Activated effector memory CD4-positive, alpha-beta T cell treated with Interleukin-2 at 50 U/mL for 16 hours (primary cell): ENCODE results near the gene IL15.
"Not testable (repeated sequence)": the region's sequence is repeated elsewhere in the genome, so short reads cannot be mapped to it uniquely, and the experiment has no call there.

Source experiments
- DNase-seq: peaks from one replicate; pipeline ENCODE4 v3.0.0-alpha.2; 2020

Gene IL15

DNA sequence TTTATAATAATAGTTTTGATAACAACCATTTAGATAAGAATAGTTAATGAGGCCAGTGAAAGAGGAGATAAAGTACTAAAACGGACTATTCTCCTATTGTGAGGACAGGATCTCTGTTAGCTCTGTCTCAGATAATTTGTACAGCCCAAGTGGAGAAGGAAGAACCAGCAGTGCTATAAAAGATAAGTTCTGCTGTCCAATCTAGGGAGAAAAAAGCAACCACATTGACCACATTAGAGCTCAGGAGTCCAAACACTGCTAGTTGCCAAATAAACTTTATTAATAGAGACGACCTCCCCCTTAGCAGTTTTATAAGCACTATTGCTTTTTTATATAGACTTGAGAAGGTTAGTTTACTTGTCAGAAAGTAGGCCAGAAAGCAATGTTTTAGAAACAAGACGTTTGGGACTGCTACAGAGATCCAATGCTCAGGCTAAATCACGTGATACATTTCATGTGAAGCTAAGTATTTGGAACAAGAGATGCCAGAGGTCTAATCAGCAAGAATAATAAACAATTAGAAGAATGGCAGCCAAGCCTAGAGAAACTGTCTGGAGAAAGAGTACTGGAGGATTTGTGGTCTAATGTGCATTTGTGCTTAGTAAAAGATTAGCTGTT is 15.9 kb downstream of the IL15 start:
- no peak for DNase-seq

DNA sequence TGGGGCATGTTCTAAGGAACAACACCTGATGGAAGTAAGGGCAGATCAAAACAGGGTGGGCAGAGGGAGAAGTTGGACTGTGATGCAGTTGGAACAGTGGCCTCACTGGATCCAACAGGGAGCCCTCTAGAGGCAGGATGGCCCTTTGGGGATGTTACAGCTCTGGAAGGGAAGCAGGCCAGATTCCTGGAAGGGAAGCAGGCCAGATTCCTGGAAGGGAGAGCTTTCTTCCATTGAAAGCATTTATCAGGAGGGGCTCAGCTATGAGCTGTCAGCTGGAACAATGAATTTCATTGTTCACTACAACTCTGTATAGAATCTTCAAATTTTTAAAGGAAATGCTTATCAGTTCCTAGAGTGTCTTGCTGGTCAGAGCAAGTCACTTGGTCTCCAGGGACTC is 17.7 kb downstream of the IL15 start:
- DNase-seq: no peak

- no peak for DNase-seq
Observed at GRCh38 chr4:141656031-141656430, 19.6 kb downstream of the IL15 start.

- no peak for DNase-seq
Observed at GRCh38 chr4:141657550-141658250, 21.3 kb downstream of the IL15 start.

DNA sequence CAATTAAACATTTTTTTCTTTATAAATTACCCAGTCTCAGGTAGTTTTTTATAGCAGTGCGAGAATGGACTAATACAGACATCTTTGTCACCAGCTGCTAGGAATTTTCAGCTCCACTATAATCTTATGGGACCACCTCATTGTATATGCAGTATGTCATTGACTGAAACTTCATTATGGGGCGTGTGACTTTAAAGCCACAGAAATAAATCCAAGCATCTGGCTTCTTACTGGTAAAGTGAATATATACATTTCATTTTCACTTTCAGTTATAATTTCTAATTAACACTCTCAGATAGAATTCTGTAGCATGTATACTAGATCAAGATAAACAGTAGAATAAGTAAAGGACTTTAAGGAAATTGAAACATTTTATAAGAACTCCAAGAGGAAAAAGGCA is 21.9 kb downstream of the IL15 start:
- no peak for DNase-seq

DNA sequence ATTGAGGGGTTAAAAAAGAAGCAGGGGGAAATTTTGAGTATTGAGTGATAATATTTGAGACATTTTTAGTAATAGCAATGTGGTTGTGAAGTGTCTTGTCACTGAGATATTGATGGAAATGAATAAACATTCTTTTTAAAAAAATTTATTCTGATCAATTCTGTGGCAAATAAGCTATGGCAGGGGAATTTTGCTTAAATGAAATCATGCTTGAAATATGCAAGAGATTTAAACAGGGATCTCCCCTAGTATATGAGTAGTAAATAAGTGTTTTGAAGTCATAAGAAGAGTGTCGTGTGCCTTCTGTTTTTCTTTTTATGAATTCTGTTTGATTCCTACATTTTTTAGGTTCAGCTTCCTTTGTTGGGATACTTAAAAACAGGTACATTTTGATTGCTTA is 23.2 kb downstream of the IL15 start:
- no peak for DNase-seq

DNA sequence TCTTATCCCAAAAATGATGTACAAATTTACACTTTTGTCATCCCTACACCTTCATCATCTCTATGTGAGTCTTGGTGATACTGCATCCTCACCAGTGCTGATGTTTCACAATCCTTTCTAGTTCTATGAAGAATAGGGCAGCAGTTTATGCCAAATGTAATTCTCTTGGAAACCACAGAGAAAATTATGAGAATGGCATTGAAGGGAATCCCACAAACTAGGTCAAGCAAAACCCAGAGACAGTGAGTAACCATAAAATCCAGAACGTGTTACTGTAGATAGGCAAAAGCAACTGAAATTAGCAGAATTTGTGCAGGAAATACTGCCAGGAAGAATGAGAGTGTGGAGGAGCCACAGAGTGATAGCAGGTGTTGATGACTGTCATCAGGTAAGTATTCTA is 24.5 kb downstream of the IL15 start:
- no peak for DNase-seq

GRCh38 chr4:141668200-141668910 is 32.0 kb downstream of the IL15 start:
- no peak for DNase-seq

DNA sequence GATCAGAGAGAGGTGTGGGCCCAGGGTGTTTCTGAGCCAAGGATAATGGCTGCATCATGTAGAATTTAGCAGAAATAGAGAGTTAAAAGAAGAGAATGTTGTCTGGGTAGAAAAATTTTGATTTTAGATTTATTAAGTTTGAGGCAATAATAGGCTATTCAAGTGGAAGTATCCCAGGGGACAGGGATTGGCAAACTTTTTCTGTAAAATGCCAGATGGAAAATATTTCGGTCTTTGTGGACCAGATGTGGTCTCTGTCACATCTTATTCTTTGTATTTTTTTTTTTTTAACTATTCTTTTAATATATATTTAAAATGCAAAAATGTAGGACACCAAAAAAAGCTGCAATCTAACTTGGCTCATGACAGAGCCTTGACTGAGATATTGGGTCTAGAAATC is 33.1 kb downstream of the IL15 start:
- no peak for DNase-seq

- DNase-seq: no peak
Observed at GRCh38 chr4:141675384-141675783, 39.0 kb downstream of the IL15 start.

- DNase-seq: no peak
Observed at GRCh38 chr4:141676087-141676670, 39.8 kb downstream of the IL15 start.

DNA sequence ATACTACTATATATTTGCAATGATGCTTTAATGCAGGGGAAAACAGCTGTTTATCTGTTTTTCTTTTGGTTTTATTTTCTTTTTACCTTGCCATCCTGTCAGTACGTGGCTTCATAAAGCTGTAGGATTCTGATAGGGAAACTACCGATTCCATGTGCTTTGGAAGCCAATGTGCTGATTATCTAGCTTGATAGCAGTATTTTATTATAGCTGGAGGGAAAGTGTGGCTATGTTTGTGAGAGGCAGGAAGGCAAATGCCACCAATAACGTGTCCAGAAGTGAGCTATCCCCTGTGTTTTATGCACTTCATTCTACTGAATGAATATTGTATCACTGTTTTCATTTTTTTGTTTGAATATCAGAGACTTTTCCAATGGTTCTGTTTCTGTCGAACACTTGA is 43.7 kb downstream of the IL15 start:
- DNase-seq: no peak

- DNase-seq: no peak
Observed at GRCh38 chr4:141684785-141685184, 48.4 kb downstream of the IL15 start.

DNA sequence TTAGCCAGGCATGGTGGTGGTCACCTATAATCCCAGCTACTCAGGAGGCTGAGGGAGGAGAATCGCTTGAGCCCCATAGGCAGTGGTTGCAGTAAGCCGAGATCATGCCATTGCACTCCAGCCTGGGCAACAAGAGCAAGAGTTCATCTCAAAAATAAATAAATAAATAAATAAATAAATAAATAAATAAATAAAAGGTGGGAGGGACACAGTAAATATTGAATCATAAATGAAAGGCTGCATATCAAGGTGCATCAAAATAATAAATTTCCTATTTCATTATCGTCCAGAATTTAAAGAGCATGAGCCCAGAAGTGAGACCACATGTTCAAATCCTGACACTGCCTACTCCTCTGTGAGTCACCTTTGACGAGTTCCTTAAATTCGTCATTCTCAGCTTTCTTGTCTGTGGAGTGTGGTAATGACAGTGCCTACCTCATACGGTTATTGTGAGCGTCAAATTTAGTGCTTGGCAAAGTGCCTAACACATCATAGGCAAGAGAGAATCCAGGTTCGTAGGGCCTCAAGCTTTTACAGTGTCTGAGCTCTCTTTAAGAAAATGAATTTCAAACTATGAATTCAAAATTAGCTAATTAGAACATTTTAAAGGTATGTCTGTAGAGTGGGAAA is 49.9 kb downstream of the IL15 start:
- DNase-seq: no peak

GRCh38 chr4:141686879-141687278 is 50.5 kb downstream of the IL15 start:
- DNase-seq: no peak

DNA sequence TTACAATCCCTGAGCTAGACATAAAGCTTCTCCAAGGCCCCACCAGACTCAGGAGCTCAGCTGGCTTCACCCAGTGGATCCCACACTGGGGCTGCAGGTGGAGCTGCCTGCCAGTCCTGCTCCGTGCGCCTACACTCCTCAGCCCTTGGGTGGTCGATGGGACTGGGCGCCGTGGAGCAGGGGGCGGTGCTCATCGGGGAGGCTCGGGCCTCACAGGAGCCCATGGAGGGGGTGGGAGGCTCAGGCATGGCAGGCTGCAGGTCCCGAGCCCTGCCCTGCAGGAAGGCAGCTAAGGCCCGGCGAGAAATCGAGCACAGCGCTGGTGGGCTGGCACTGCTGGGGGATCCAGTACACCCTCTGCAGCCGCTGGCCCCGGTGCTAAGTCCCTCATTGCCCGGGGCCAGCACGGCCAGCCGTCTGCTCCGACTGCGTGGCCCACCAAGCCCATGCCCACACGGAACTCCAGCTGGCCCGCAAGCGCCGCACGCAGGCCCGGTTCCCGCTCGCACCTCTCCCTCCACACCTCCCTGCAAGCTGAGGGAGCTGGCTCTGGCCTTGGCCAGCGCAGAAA is 53.4 kb downstream of the IL15 start:
- not testable (repeated sequence) for DNase-seq

- DNase-seq: not testable (repeated sequence)
Observed at GRCh38 chr4:141691247-141691646, 54.9 kb downstream of the IL15 start.

- no peak for DNase-seq
Observed at GRCh38 chr4:141692081-141692480, 55.7 kb downstream of the IL15 start.

DNA sequence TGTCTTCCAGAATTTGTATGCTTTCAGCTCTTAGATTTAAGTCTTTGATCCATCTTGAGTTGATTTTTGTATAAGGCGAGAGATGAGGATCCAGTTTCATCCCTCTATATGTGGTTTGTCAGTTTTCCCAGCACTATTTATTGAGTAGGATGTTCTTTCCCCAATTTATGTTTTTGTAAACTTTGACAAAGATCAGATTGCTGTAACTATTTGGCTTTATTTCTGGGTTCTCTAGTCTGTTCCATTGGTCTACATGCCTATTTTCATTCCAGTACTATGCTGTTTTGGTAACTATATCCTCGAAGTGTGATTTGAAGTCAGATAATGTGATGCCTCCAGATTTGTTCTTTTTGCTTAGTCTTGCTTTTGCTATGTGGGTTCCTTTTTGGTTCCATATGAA is 60.7 kb downstream of the IL15 start:
- no peak for DNase-seq

DNA sequence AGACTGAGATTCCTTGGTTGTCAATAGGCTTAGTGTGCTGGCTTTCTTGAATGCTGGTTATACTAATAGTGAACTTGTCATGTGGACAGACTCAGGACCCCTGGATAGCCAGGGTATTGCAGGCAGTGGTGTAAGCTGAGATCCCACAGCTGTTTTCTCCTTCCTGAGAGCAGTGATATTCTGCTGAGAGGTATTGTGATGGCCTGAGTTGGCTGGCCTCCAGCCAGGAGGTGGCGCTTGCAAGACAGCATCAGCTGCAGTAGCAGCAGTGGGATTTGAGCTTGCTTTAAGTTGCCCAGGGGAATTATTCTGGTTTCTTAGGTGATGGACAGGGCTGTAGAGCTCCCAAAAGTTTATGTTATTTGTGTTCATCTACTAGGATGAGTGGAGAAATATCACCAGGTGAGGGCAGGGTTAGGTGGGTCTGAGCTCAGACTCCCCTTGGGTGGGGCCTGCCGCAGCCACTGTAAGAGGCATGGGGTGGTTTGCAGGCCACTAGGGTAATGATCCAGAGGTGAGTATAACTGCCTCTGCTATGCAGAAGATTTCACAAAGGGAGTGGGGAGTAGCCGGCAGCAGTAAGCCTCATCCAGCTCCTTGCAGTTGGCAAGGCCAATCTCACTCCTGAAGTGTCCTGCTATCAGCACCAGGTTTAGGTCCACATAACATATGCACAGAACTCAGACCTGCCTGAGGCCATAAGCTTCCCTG is 66.2 kb downstream of the IL15 start:
- no peak for DNase-seq

GRCh38 chr4:141703497-141703896 is 67.1 kb downstream of the IL15 start:
- no peak for DNase-seq

GRCh38 chr4:141705048-141705746 is 68.8 kb downstream of the IL15 start:
- no peak for DNase-seq
